ENCODE measurements around the gene NHERF2. TPM values are rescaled to one million over a fixed set of nuclear protein-coding genes. Genes with fewer than 3 reads are reported as not detected.

Gene NHERF2
- total RNA-seq, 2 experiments from 2014 or later = 1.9 to 2.7 TPM

DNA sequence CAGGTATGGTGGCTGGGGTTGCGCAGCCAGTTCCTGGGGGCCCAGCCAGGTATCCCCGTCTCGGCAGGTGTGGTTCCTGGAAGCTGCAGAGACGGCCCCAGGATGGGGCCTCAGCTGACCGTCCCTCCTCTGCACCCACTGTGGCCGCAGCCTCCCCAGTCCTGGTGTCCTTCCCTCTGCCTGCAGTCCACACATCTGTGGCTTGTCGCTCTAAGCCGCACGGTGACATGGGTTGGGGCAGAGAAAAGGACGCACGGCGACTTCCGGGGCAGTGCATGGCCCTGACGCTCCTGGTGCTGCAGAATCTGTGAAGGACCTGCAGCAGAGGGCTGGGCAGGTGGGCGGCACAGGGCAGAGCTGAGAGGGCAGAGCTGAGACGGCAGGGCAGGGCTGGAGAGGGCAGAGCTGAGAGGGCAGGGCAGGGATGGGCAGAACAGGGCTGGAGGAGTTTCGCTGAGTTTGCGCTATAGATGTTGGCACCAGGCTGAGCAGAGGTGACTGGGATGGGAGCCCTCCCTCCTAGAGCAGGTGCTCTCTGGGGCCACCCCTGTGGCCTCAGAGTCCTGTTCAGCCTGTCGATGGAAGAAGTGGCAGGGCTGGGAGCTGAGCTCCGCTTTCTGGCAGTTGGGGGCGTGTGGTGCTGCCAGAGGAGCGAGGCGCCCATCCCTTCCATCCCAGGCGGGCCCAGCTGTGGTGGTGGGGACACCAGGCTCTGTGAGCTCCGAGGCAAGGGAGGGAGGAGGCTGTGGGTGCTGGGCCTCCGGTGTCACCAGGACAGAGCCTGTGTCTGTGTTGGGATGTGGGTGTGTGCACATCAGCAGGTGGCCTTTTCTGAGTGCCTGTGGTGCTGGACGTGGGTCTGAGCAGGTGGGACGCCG is 44.1 kb downstream of the NHERF2 start:
- CTCF ChIA-PET = no interaction called here
- POLR2A ChIA-PET = no interaction called here
- no peaks in the 10 kb centered on the region for H3K4me1 Mint-ChIP-seq
- H3K27ac Mint-ChIP-seq = no peak overlapping the region
- H3K27me3 Mint-ChIP-seq = no peaks in the 10 kb centered on the region
- no peak for DNase-seq
- H3K9me3 Mint-ChIP-seq (ENCODE audit: low read depth) = no peaks in the 10 kb centered on the region
- no peak overlapping the region for H3K4me3 Mint-ChIP-seq
- H3K36me3 Mint-ChIP-seq (ENCODE audit: low read depth) = peaks cover 18% of the 10 kb centered on the region
- intact Hi-C loops (cut with DNase I, micrococcal nuclease) = no loop called here
- ATAC-seq = no peak

GRCh38 chr16:2071454-2072202 is 44.9 kb downstream of the NHERF2 start:
- no peak overlapping the region for H3K27ac Mint-ChIP-seq
- no peak overlapping the region for H3K4me3 Mint-ChIP-seq
- DNase-seq (no peak), ATAC-seq (no peak)
- no peaks in the 10 kb centered on the region for H3K4me1 Mint-ChIP-seq
- no peaks in the 10 kb centered on the region for H3K9me3 Mint-ChIP-seq (ENCODE audit: low read depth)
- H3K36me3 Mint-ChIP-seq (ENCODE audit: low read depth) = peaks cover 10% of the 10 kb centered on the region
- intact Hi-C loops (cut with DNase I, micrococcal nuclease) = loop anchor here in 1 of 2 experiments (1.0 kb wide), 1 partner anchor 10 kb away; no protein-coding TSS in a partner anchor
- POLR2A ChIA-PET = no interaction called here
- no peaks in the 10 kb centered on the region for H3K27me3 Mint-ChIP-seq
- CTCF ChIA-PET = interaction anchor here (0.6 to 0.7 kb wide), 2 partner anchors 70 to 1235 kb away, joined by 3 read pairs; no protein-coding TSS in a partner anchor

DNA sequence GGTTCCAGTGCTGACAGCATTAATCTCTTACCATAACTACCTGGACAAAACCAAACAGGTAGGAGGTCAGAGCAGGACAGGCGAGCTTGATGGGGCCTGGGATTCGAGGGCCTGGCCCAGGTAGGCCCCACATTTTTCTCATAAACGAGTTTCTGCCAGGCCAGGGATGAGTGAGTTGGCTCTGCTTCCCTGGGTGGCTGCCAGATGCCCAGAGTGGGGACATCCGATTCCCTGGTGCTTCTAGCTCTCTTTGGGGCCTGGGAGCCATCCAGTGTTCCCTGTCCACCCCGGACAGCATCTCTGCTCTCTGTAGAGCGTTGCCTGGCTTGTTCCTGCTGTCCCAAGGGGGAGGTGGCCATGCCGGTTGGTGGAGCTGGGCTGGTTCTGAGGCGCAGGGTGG is 46.2 kb downstream of the NHERF2 start:
- CTCF ChIA-PET = no interaction called here
- DNase-seq = no peak
- ATAC-seq = no peak
- no peaks in the 10 kb centered on the region for H3K9me3 Mint-ChIP-seq (ENCODE audit: low read depth)
- H3K36me3 Mint-ChIP-seq (ENCODE audit: low read depth) = peaks cover 6% of the 10 kb centered on the region
- no peaks in the 10 kb centered on the region for H3K27me3 Mint-ChIP-seq
- intact Hi-C loops (cut with DNase I, micrococcal nuclease) = loop anchor here in 1 of 2 experiments (1.0 kb wide), 1 partner anchor 12 kb away; no protein-coding TSS in a partner anchor
- no peak overlapping the region for H3K4me3 Mint-ChIP-seq
- POLR2A ChIA-PET = interaction anchor here (0.7 kb wide), 1 partner anchor 34 kb away, joined by 3 read pairs; no protein-coding TSS in a partner anchor
- H3K4me1 Mint-ChIP-seq = no peaks in the 10 kb centered on the region
- no peak overlapping the region for H3K27ac Mint-ChIP-seq

DNA sequence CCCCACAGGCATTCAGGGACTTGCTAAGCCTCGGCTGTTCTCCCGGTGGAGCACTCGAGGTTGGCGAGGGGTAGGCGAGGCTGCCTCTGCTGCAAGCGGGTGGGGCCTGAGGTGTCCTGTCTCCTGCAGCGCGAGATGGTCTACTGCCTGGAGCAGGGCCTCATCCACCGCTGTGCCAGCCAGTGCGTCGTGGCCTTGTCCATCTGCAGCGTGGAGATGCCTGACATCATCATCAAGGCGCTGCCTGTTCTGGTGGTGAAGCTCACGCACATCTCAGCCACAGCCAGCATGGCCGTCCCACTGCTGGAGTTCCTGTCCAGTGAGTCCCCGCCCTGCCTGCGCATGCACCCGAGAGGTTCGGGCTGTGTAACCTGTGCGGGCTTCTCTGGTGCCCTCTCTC is 47.4 kb downstream of the NHERF2 start:
- CTCF ChIA-PET = no interaction called here
- Mint-ChIP-seq H3K36me3 (ENCODE audit: low read depth) (peaks cover 2% of the 10 kb centered on the region), H3K27ac (no peak overlapping the region)

GRCh38 chr16:2075631-2076030 is 48.9 kb downstream of the NHERF2 start:
- no peaks in the 10 kb centered on the region for H3K27me3 Mint-ChIP-seq
- intact Hi-C loops (cut with DNase I, micrococcal nuclease) = no loop called here
- no peak overlapping the region for H3K27ac Mint-ChIP-seq
- POLR2A ChIA-PET = no interaction called here
- no peaks in the 10 kb centered on the region for H3K4me1 Mint-ChIP-seq
- CTCF ChIA-PET = no interaction called here
- DNase-seq = no peak
- no peak for ATAC-seq
- H3K9me3 Mint-ChIP-seq (ENCODE audit: low read depth) = no peaks in the 10 kb centered on the region
- no peak overlapping the region for H3K4me3 Mint-ChIP-seq
- H3K36me3 Mint-ChIP-seq (ENCODE audit: low read depth) = peaks cover 1% of the 10 kb centered on the region

More for the DNA sequence above, 47.4 kb downstream of the NHERF2 start:
- POLR2A ChIA-PET = no interaction called here
- H3K4me3 Mint-ChIP-seq = no peak overlapping the region
- no peaks in the 10 kb centered on the region for H3K27me3 Mint-ChIP-seq
- no peak for ATAC-seq
- no peak for DNase-seq
- H3K9me3 Mint-ChIP-seq (ENCODE audit: low read depth) = no peaks in the 10 kb centered on the region
- H3K4me1 Mint-ChIP-seq = no peaks in the 10 kb centered on the region
- intact Hi-C loops (cut with DNase I, micrococcal nuclease) = no loop called here

DNA sequence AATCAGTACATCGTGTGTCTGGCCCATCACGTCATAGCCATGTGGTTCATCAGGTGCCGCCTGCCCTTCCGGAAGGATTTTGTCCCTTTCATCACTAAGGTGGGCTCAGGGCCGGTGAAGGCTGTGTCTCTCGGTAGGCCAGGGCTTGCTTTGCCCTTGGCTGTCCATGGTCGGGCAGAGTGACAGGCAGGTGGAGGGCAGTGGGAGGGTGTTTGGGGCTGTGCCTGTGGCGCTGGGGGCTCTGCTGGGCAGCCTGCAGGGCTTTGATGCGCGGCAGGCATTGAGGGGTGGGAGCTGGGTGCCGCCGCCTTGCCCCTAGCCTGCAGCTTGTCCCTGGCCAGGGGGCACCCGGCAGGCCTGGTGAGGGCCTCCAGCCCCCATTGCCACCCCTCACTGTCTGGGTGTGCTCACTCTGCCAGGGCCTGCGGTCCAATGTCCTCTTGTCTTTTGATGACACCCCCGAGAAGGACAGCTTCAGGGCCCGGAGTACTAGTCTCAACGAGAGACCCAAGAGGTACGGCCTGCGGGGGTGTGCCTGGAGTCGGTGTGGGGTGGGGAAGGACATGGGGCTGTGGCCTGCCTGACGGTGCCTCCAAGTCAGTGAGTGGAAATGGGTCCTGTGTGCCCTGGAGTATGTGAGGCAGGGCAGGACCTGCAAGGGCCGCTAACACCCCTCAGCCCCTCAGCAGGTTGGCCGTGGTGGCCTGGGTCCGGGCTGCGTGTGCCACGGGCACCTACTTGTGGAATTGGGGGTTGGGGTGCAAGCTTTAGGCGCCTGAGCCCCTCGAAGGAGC is 49.6 kb downstream of the NHERF2 start:
- no peaks in the 10 kb centered on the region for H3K4me1 Mint-ChIP-seq
- no peak for DNase-seq
- no peaks in the 10 kb centered on the region for H3K27me3 Mint-ChIP-seq
- no peak for ATAC-seq
- H3K9me3 Mint-ChIP-seq (ENCODE audit: low read depth) = no peaks in the 10 kb centered on the region
- H3K4me3 Mint-ChIP-seq = no peak overlapping the region
- CTCF ChIA-PET = no interaction called here
- intact Hi-C loops (cut with DNase I, micrococcal nuclease) = no loop called here
- POLR2A ChIA-PET = no interaction called here
- peaks cover 1% of the 10 kb centered on the region for H3K36me3 Mint-ChIP-seq (ENCODE audit: low read depth)
- H3K27ac Mint-ChIP-seq = no peak overlapping the region

- H3K27ac Mint-ChIP-seq = no peak overlapping the region
- no peak overlapping the region for H3K4me3 Mint-ChIP-seq
- intact Hi-C loops (cut with DNase I, micrococcal nuclease) = no loop called here
- ATAC-seq = no peak
- ChIA-PET POLR2A (no interaction called here), CTCF (no interaction called here)
- no peaks in the 10 kb centered on the region for H3K27me3 Mint-ChIP-seq
- no peaks in the 10 kb centered on the region for H3K9me3 Mint-ChIP-seq (ENCODE audit: low read depth)
- no peaks in the 10 kb centered on the region for H3K4me1 Mint-ChIP-seq
- peaks cover 1% of the 10 kb centered on the region for H3K36me3 Mint-ChIP-seq (ENCODE audit: low read depth)
- DNase-seq = no peak
Observed at GRCh38 chr16:2077016-2077415, 50.3 kb downstream of the NHERF2 start.

DNA sequence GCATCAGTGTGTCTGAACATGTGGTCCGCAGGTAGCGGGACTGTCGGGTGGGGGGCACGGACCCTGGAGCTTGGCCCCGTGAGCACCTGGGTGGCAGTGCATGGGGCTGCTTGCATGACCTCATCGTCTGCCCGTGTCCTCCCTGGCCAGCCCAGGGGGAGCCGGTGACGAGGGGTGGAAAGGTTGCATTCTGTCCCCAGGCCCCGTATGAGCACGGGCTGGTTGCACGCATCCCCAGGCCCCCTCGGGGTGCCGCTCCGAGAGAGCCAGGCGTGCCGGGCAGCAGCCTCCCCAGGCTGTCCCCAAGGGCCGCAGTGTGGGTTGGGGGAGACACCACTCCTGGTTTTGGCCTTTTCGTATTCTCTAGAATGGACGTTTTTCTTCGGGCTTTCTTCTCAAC is 51.0 kb downstream of the NHERF2 start:
- H3K9me3 Mint-ChIP-seq (ENCODE audit: low read depth) = no peaks in the 10 kb centered on the region
- POLR2A ChIA-PET = no interaction called here
- H3K4me3 Mint-ChIP-seq = no peak overlapping the region
- H3K27ac Mint-ChIP-seq = no peak overlapping the region
- CTCF ChIA-PET = no interaction called here
- H3K36me3 Mint-ChIP-seq (ENCODE audit: low read depth) = peaks cover 4% of the 10 kb centered on the region
- no peaks in the 10 kb centered on the region for H3K4me1 Mint-ChIP-seq
- intact Hi-C loops (cut with DNase I, micrococcal nuclease) = no loop called here
- no peaks in the 10 kb centered on the region for H3K27me3 Mint-ChIP-seq
- ATAC-seq (no peak), DNase-seq (no peak)

GRCh38 chr16:2078096-2078495 is 51.4 kb downstream of the NHERF2 start:
- Mint-ChIP-seq H3K9me3 (ENCODE audit: low read depth) (no peaks in the 10 kb centered on the region), H3K4me1 (peaks cover 1% of the 10 kb centered on the region), H3K27ac (no peak overlapping the region), H3K27me3 (no peaks in the 10 kb centered on the region), H3K4me3 (no peak overlapping the region), H3K36me3 (ENCODE audit: low read depth) (peaks cover 4% of the 10 kb centered on the region)
- DNase-seq (no peak), ATAC-seq (no peak)
- ChIA-PET CTCF (no interaction called here), POLR2A (no interaction called here)
- intact Hi-C loops (cut with DNase I, micrococcal nuclease) = no loop called here

GRCh38 chr16:2078691-2079090 is 52.0 kb downstream of the NHERF2 start:
- Mint-ChIP-seq H3K4me3 (no peak overlapping the region), H3K36me3 (ENCODE audit: low read depth) (peaks cover 4% of the 10 kb centered on the region), H3K27ac (no peak overlapping the region), H3K27me3 (no peaks in the 10 kb centered on the region), H3K4me1 (peaks cover 2% of the 10 kb centered on the region), H3K9me3 (ENCODE audit: low read depth) (no peaks in the 10 kb centered on the region)
- ChIA-PET CTCF (no interaction called here), POLR2A (no interaction called here)
- no peak for ATAC-seq
- intact Hi-C loops (cut with DNase I, micrococcal nuclease) = no loop called here
- no peak for DNase-seq

DNA sequence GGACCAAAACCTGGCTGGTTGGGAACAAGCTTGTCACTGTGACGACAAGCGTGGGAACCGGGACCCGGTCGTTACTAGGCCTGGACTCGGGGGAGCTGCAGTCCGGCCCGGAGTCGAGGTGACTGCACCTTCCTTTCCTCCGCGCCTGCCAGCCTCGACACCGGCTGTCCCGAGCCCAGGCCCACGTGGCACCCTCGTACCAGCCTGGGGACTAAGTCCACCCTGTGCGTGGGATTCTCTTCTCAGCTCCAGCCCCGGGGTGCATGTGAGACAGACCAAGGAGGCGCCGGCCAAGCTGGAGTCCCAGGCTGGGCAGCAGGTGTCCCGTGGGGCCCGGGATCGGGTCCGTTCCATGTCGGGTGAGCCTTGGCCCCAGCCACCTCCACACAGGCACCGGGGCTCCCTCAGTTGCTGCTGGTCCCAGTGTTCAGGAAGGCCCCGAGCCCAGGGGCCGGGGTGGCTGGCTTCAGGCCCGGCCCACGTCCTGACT is 52.7 kb downstream of the NHERF2 start:
- H3K27me3 Mint-ChIP-seq = no peaks in the 10 kb centered on the region

More for the DNA sequence above, 52.7 kb downstream of the NHERF2 start:
- Mint-ChIP-seq H3K27ac (no peak overlapping the region), H3K4me3 (no peak overlapping the region), H3K9me3 (ENCODE audit: low read depth) (no peaks in the 10 kb centered on the region), H3K36me3 (ENCODE audit: low read depth) (peaks cover 4% of the 10 kb centered on the region), H3K4me1 (peaks cover 2% of the 10 kb centered on the region)
- intact Hi-C loops (cut with DNase I, micrococcal nuclease) = no loop called here
- DNase-seq (no peak), ATAC-seq (no peak)
- POLR2A ChIA-PET = no interaction called here
- CTCF ChIA-PET = no interaction called here

Measured in activated CD4-positive, alpha-beta T cell treated with anti-CD3 and anti-CD28 coated beads for 36 hours (primary cell).